Measurements from ENCODE around the gene C9orf153.
A peak's percentile ranks its signal among the peaks of the same experiment; 100 is the strongest.

C9orf153 gene

GRCh38 chr9:86250123-86250522 is 9.3 kb downstream of the C9orf153 start:
- CTCF ChIA-PET, result no interaction called here
- TF ChIP-seq FOXM1 (IDR thresholded peaks at IDR 0.05; ENCODE audit: borderline replicate concordance) (no peak), SP1 (IDR thresholded peaks at IDR 0.05) (no peak), BHLHE40 (IDR thresholded peaks at IDR 0.05; ENCODE audit: borderline replicate concordance) (no peak), ELF4 (IDR thresholded peaks at IDR 0.05) (no peak), TARDBP (IDR thresholded peaks at IDR 0.05) (no peak), FOXK2 (IDR thresholded peaks at IDR 0.05) (no peak), LEF1 (IDR thresholded peaks at IDR 0.05; ENCODE audit: borderline replicate concordance) (no peak), ZNF384 (IDR thresholded peaks at IDR 0.05) (no peak), CTBP1 (IDR thresholded peaks at IDR 0.05; ENCODE audit: borderline replicate concordance) (no peak), NFRKB (IDR thresholded peaks at IDR 0.05) (no peak), HDGF (IDR thresholded peaks at IDR 0.05; ENCODE audit: borderline replicate concordance) (no peak), SUZ12 (IDR thresholded peaks at IDR 0.05) (no peak), L3MBTL2 (conservative IDR thresholded peaks at IDR 0.05) (no peak), PKNOX1 (IDR thresholded peaks at IDR 0.05) (no peak), FOXA1 (IDR thresholded peaks at IDR 0.05) (no peak), ARNT (IDR thresholded peaks at IDR 0.05) (no peak)
- DNase-seq (ENCODE audit: extremely low spot score), result no peak
- POLR2A ChIA-PET, result no interaction called here

GRCh38 chr9:86248746-86249145 is 10.7 kb downstream of the C9orf153 start:
- ChIA-PET CTCF (no interaction called here), POLR2A (no interaction called here)
- no peak for DNase-seq (ENCODE audit: extremely low spot score)
- no peak for TF ChIP-seq LEF1 (IDR thresholded peaks at IDR 0.05; ENCODE audit: borderline replicate concordance)
- TF ChIP-seq BHLHE40 (IDR thresholded peaks at IDR 0.05; ENCODE audit: borderline replicate concordance), result no peak
- no peak for TF ChIP-seq TARDBP (IDR thresholded peaks at IDR 0.05)
- TF ChIP-seq ZNF384 (IDR thresholded peaks at IDR 0.05), result no peak
- TF ChIP-seq PKNOX1 (IDR thresholded peaks at IDR 0.05), result no peak
- no peak for TF ChIP-seq FOXA1 (IDR thresholded peaks at IDR 0.05)
- no peak for TF ChIP-seq SP1 (IDR thresholded peaks at IDR 0.05)
- TF ChIP-seq FOXM1 (IDR thresholded peaks at IDR 0.05; ENCODE audit: borderline replicate concordance), result no peak
- no peak for TF ChIP-seq CTBP1 (IDR thresholded peaks at IDR 0.05; ENCODE audit: borderline replicate concordance)
- TF ChIP-seq L3MBTL2 (conservative IDR thresholded peaks at IDR 0.05), result no peak
- no peak for TF ChIP-seq NFRKB (IDR thresholded peaks at IDR 0.05)
- no peak for TF ChIP-seq SUZ12 (IDR thresholded peaks at IDR 0.05)

- CTCF ChIA-PET, result interaction anchor here (0.7 to 1.3 kb wide), 2 partner anchors 45 to 374 kb away, joined by 3 to 4 read pairs; no protein-coding TSS in a partner anchor
- no peak for TF ChIP-seq SUZ12 (IDR thresholded peaks at IDR 0.05)
- peak; percentile 19 for DNase-seq (ENCODE audit: extremely low spot score)
- POLR2A ChIA-PET, result no interaction called here
Measured at GRCh38 chr9:86246752-86247161, 12.7 kb downstream of the C9orf153 start.

- CTCF ChIA-PET, result interaction anchor here (0.7 kb wide), 1 partner anchor 21 kb away, joined by 7 read pairs; no protein-coding TSS in a partner anchor
- POLR2A ChIA-PET, result no interaction called here
Measured at GRCh38 chr9:86242071-86242470, 17.4 kb downstream of the C9orf153 start.

GRCh38 chr9:86241216-86241615 is 18.2 kb downstream of the C9orf153 start:
- CTCF ChIA-PET, result no interaction called here
- DNase-seq (ENCODE audit: extremely low spot score), result no peak
- TF ChIP-seq CTBP1 (IDR thresholded peaks at IDR 0.05; ENCODE audit: borderline replicate concordance), result no peak
- no peak for TF ChIP-seq ELF4 (IDR thresholded peaks at IDR 0.05)
- no peak for TF ChIP-seq LEF1 (IDR thresholded peaks at IDR 0.05; ENCODE audit: borderline replicate concordance)
- no peak for TF ChIP-seq SUZ12 (IDR thresholded peaks at IDR 0.05)
- TF ChIP-seq FOXM1 (IDR thresholded peaks at IDR 0.05; ENCODE audit: borderline replicate concordance), result no peak
- no peak for TF ChIP-seq L3MBTL2 (conservative IDR thresholded peaks at IDR 0.05)
- TF ChIP-seq PKNOX1 (IDR thresholded peaks at IDR 0.05), result no peak
- no peak for TF ChIP-seq ZNF384 (IDR thresholded peaks at IDR 0.05)
- no peak for TF ChIP-seq HDGF (IDR thresholded peaks at IDR 0.05; ENCODE audit: borderline replicate concordance)
- no peak for TF ChIP-seq TARDBP (IDR thresholded peaks at IDR 0.05)
- TF ChIP-seq FOXK2 (IDR thresholded peaks at IDR 0.05), result no peak
- TF ChIP-seq BHLHE40 (IDR thresholded peaks at IDR 0.05; ENCODE audit: borderline replicate concordance), result no peak
- TF ChIP-seq FOXA1 (IDR thresholded peaks at IDR 0.05), result no peak
- no peak for TF ChIP-seq ARNT (IDR thresholded peaks at IDR 0.05)
- TF ChIP-seq SP1 (IDR thresholded peaks at IDR 0.05), result no peak
- TF ChIP-seq NFRKB (IDR thresholded peaks at IDR 0.05), result no peak
- POLR2A ChIA-PET, result no interaction called here

More at GRCh38 chr9:86242071-86242470, 17.4 kb downstream of the C9orf153 start:
- no peak for DNase-seq (ENCODE audit: extremely low spot score)
- TF ChIP-seq LEF1 (IDR thresholded peaks at IDR 0.05; ENCODE audit: borderline replicate concordance), result no peak
- TF ChIP-seq FOXM1 (IDR thresholded peaks at IDR 0.05; ENCODE audit: borderline replicate concordance), result no peak
- no peak for TF ChIP-seq L3MBTL2 (conservative IDR thresholded peaks at IDR 0.05)
- TF ChIP-seq NFRKB (IDR thresholded peaks at IDR 0.05), result no peak
- no peak for TF ChIP-seq ELF4 (IDR thresholded peaks at IDR 0.05)
- no peak for TF ChIP-seq SP1 (IDR thresholded peaks at IDR 0.05)
- TF ChIP-seq FOXA1 (IDR thresholded peaks at IDR 0.05), result no peak
- no peak for TF ChIP-seq HDGF (IDR thresholded peaks at IDR 0.05; ENCODE audit: borderline replicate concordance)
- TF ChIP-seq TARDBP (IDR thresholded peaks at IDR 0.05), result no peak

GRCh38 chr9:86238861-86239770 is 20.3 kb downstream of the C9orf153 start:
- DNase-seq (ENCODE audit: extremely low spot score), result no peak
- peak; percentile 22; the same call in 1 of the 2 replicates for TF ChIP-seq PKNOX1 (IDR thresholded peaks at IDR 0.05)
- no peak for TF ChIP-seq FOXA1 (IDR thresholded peaks at IDR 0.05)
- TF ChIP-seq L3MBTL2 (conservative IDR thresholded peaks at IDR 0.05), result no peak
- peak; percentile 88 for TF ChIP-seq ZNF384 (IDR thresholded peaks at IDR 0.05)
- no peak for TF ChIP-seq SUZ12 (IDR thresholded peaks at IDR 0.05)
- no peak for TF ChIP-seq HDGF (IDR thresholded peaks at IDR 0.05; ENCODE audit: borderline replicate concordance)
- no peak for TF ChIP-seq SP1 (IDR thresholded peaks at IDR 0.05)
- ChIA-PET POLR2A (no interaction called here), CTCF (interaction anchor here (0.6 to 1.7 kb wide), 3 partner anchors 18 to 37 kb away, joined by 3 to 7 read pairs (median 4); no protein-coding TSS in a partner anchor)
